GM12872 (cell line): ENCODE measurements around the gene LIPK.

ENCODE experiments used
- CTCF ChIP-seq: IDR thresholded peaks from 3 replicates; pipeline ENCODE4 v1.5.1; 2011; ENCODE audit warnings: low read depth, mild to moderate bottlenecking, low read length, moderate library complexity; ENCODE audit not compliant: insufficient read depth

Gene LIPK

DNA sequence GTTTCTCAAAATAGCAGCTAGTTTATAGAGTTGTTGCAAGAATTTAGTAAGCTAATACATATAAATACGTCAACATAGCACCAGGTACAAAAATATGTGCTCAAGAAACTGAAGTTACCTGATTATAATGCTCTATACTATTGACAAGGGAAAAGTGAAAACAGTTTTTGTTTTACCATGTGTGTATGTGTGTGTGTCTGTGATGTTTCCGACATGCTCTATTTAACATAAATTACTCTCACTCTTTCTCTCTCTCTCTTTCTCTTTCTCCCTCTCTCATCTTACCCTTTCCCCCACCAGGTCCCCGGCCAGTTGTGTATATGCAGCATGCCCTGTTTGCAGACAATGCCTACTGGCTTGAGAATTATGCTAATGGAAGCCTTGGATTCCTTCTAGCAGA lies 58.1 kb downstream of the LIPK start:
- no peak for TF ChIP-seq CTCF

GRCh38 chr10:88765816-88766215 lies 59.8 kb downstream of the LIPK start:
- no peak for TF ChIP-seq CTCF

GRCh38 chr10:88769384-88769783 lies 63.3 kb downstream of the LIPK start:
- no peak for TF ChIP-seq CTCF

DNA sequence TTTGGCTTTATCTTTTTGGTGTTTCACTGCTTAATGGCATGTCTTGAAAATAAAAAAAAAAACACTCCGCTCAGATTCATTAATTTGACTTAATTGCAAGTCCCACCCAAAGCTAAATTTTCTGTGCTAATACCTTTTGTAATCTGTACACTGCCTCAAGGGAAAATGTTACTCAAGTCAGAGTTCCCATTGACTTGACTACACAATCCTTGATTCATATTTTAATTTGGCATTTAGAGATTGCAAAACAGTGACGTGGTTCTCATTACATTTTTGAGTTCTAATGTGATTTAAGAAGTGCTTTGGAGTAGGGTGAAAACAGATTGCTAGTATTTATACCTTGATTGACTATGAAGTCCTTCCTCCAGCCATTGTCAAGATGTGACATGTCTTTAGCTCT lies 75.2 kb downstream of the LIPK start:
- no peak for TF ChIP-seq CTCF

- no peak for TF ChIP-seq CTCF
Measured at GRCh38 chr10:88782222-88782621, 76.2 kb downstream of the LIPK start.

DNA sequence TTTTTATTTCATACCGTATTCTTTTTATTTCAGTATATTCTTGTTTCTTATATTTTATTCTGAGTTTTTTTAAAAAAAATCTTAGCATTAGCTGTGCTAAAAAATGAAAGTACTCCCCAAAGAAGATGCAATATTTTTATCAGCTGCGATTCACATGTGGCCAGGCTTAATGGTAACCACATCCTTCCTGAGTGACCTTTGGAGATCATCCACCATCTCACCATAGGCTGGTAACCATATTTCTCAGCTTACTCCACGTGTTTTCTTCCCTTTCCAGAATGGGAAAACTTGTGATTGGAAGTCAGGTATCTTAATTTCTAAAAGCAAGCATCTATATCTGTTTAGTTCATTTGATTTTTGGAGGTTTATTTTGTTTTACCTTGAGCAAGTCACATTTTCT lies 77.7 kb downstream of the LIPK start:
- no peak for TF ChIP-seq CTCF

DNA sequence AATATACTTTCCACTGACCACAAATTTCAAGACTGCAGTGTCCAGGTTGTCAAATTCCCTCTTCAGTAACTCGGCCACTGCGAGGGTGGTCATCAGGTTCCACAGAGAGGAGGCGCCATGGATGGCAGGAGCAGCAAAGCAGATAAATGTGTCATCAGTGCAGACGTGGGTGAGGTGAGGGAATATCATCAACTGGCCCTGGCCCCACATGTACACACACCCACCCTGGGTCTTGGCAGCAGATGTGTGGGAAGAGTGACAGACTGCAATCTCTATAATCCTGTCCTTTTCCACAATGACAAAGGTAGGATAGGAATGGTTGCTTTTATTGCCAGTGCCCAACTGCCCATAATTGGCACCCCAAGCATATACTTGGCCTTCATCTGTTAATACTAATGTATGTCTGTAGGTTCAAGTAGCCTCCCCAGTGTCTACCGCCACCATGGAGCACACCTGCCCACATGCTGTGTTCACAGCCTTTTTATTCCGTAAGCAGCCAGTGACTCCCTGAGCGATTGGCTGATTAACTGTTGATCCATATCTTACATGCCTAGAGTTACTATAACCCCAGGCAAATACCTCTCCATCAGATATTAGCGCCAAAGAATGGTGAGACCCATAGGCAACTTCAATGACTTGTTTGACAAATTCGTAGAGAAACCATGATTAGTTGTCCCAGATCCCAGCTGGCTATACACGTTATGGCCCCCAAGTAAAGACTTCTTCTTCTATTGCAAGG lies 80.2 kb downstream of the LIPK start:
- TF ChIP-seq CTCF, result no peak
